K562 (cell line): Measurements from ENCODE around the gene PARD3B. TPM values are rescaled to one million over a fixed set of nuclear protein-coding genes. Genes with fewer than 3 reads are reported as not detected.

Experiments used
- ATAC-seq: fragments of 200-7000 bp; cut with Tn5 transposase; 3 replicates; pipeline ENCODE4 v1.9.1; 2020; ENCODE audit warnings: moderate library complexity
- BruUV-seq: library from RNA; stranded (reverse); fragments of 400-500 nt; replicated peaks from 2 replicates; lab custom pipeline; 2021; lab: Mats Ljungman, UMichigan
- CTCF ChIA-PET: fragments of 300-600 bp; formaldehyde crosslinking; extraction: SDS; loops from one replicate; lab custom pipeline; 2021; ENCODE audit warnings: low intra/inter-chr PET ratio; lab: Yijun Ruan, JAX
- POLR2A ChIA-PET: fragments of 300-600, 350-650 bp; sonication (Branson Sonifier 250); formaldehyde crosslinking; extraction: SDS; loops from one replicate; lab custom pipeline; 2021; ENCODE audit warnings: antibody characterized with exemption, inconsistent platforms; lab: Yijun Ruan, JAX
- DNase-seq, 4 experiments: peaks; one replicate each; pipeline versions ENCODE4 v3.0.0 to v3.0.0-alpha.2; 2011 to 2018; ENCODE audit warnings: low spot score in 3 of 4, mixed read lengths in 3 of 4; ENCODE audit errors: extremely low read depth in 1 of 4
- FAIRE-seq: peaks from 2 replicates; lab custom pipeline; 2011; peaks lifted over from hg19 to GRCh38; lab: Jason Lieb, UNC
- H2AFZ ChIP-seq: 2 replicates; pipeline ENCODE4 v1.6.0; 2011; ENCODE audit warnings: low read depth, low read length, control low read depth, inconsistent platforms
- H3K27ac ChIP-seq: fragments of 200-600 bp; 3 replicates; pipeline ENCODE4 v1.8.0; 2011; ENCODE audit warnings: low read depth, mild to moderate bottlenecking, control low read depth, inconsistent platforms, low read length, moderate library complexity, mixed read lengths; ENCODE audit errors: extremely low read depth
- H3K27me3 ChIP-seq, 2 experiments: fragments of 300-600 bp in 1 of 2; 2 replicates in 1 of 2; 3 replicates in 1 of 2; pipeline versions ENCODE4 v1.6.0 to v1.8.0; 2011; ENCODE audit warnings: inconsistent platforms in 2 of 2, low read length in 2 of 2, mild to moderate bottlenecking in 1 of 2, mixed read lengths in 1 of 2, moderate library complexity in 1 of 2; ENCODE audit not compliant: control insufficient read depth in 2 of 2, insufficient read depth in 2 of 2
- H3K36me3 ChIP-seq: fragments of 300-600 bp; 3 replicates; pipeline ENCODE4 v1.8.0; 2011; ENCODE audit warnings: mild to moderate bottlenecking, low read length, inconsistent platforms; ENCODE audit not compliant: control insufficient read depth, insufficient read depth
- H3K4me1 ChIP-seq, 2 experiments: fragments of 200-600 bp in 1 of 2; replicated peaks in 1 of 2; 2 replicates in 1 of 2; 3 replicates in 1 of 2; pipeline versions ENCODE4 v1.5.1 to v1.8.0; 2011; ENCODE audit warnings: inconsistent platforms in 2 of 2, low read length in 2 of 2, mild to moderate bottlenecking in 1 of 2, mixed read lengths in 1 of 2, moderate library complexity in 1 of 2; ENCODE audit not compliant: control insufficient read depth in 2 of 2, insufficient read depth in 2 of 2
- H3K4me2 ChIP-seq: 2 replicates; pipeline ENCODE4 v1.6.1; 2011; ENCODE audit warnings: low read length, control low read depth, inconsistent platforms, mixed read lengths; ENCODE audit not compliant: insufficient read depth
- H3K4me3 ChIP-seq: fragments of 200-600 bp; sonication (generic), shearing (Covaris generic); 2 replicates; pipeline ENCODE4 v1.5.1; 2016; ENCODE audit warnings: control low read depth, inconsistent platforms
- H3K79me2 ChIP-seq: fragments of 200-600 bp; 3 replicates; pipeline ENCODE4 v1.8.0; 2011; ENCODE audit warnings: low read length, inconsistent platforms; ENCODE audit not compliant: control insufficient read depth, insufficient read depth
- H3K9ac ChIP-seq, 2 experiments: 2 replicates each; pipeline versions ENCODE4 v1.6.0 to v1.6.1; 2011; ENCODE audit warnings: low read depth in 2 of 2, low read length in 2 of 2, control low read depth in 1 of 2, inconsistent platforms in 1 of 2, mild to moderate bottlenecking in 1 of 2, mixed read lengths in 1 of 2; ENCODE audit not compliant: insufficient read depth in 1 of 2
- H3K9me1 ChIP-seq: one replicate; pipeline ENCODE4 v1.6.0; 2011; ENCODE audit warnings: inconsistent platforms, mild to moderate bottlenecking, low read length, moderate library complexity; ENCODE audit not compliant: control insufficient read depth, insufficient read depth
- H3K9me3 ChIP-seq: replicated peaks from 2 replicates; pipeline ENCODE4 v1.5.1; 2011; ENCODE audit warnings: low read depth, low read length, inconsistent platforms; ENCODE audit not compliant: control insufficient read depth, insufficient read depth
- H4K20me1 ChIP-seq: replicated peaks from 2 replicates; pipeline ENCODE4 v1.6.1; 2011; ENCODE audit warnings: low read length, inconsistent platforms, mixed read lengths; ENCODE audit not compliant: control insufficient read depth, insufficient read depth
- KAT8 ChIP-seq: fragments of 450-650 bp; IDR thresholded peaks from 2 replicates; pipeline ENCODE4 v1.6.1; 2016; ENCODE audit warnings: low read depth, mild to moderate bottlenecking
- RFX7 ChIP-seq: fragments of 250-450 bp; sonication (Bioruptor Pico); IDR thresholded peaks from 2 replicates; pipeline ENCODE4 v1.5.1; 2021; ENCODE audit warnings: mild to moderate bottlenecking
- WGBS: fragments of 100-300 bp; shearing (Covaris generic); methylation state at CpG from one replicate; pipeline ENCODE4 v1.1.6; 2016; ENCODE audit warnings: low coverage, mixed read lengths; ENCODE audit not compliant: insufficient coverage; ENCODE audit errors: missing lambda C conversion rate; 5-methylcytosine and 5-hydroxymethylcytosine counted together
- in situ Hi-C: fragments of 300-500 bp; cut with MboI; formaldehyde crosslinking; loops from 4 replicates; pipeline ENCODE4 v1.15.0; 2018; ENCODE audit warnings: inconsistent platforms, mixed read lengths
- intact Hi-C: fragments of 100-400 bp; cut with micrococcal nuclease; formaldehyde crosslinking; loops from 2 replicates; pipeline ENCODE4 v1.14.2; 2022
- polyA plus RNA-seq, 8 experiments: library from polyadenylated mRNA; depleted of rRNA in 4 of 8; stranded (reverse) in 5 of 8; unstranded in 3 of 8; fragments of >200 nt; fragmentation: Nextera tagmentation in 2 of 8; fragmentation: Illumina TruSeq in 1 of 8; extraction: Ambion mirVana in 2 of 8; extraction: Trizol in 1 of 8; gene quantifications; 2 replicates each; pipeline versions ENCODE4 v1.2.1 to v1.2.3, GENCODE V29; 2011 to 2014; ENCODE audit warnings: inconsistent platforms in 1 of 8, missing spikeins in 1 of 8
- total RNA-seq, 7 experiments: library from RNA; depleted of rRNA in 6 of 7; stranded (reverse); fragments of >200 nt in 6 of 7; fragmentation: Illumina TruSeq in 2 of 7; extraction: Trizol in 2 of 7; gene quantifications; 2 replicates each; pipeline versions ENCODE4 v1.2.1 to v1.2.3, GENCODE V29; 2011 to 2021; ENCODE audit warnings: low replicate concordance in 1 of 7
- TF ChIP-seq, protein P1 (sequence below): fragments of 450-650 bp; IDR thresholded peaks from 2 replicates; pipeline ENCODE4 v1.7.1; 2018; ENCODE audit warnings: mild to moderate bottlenecking, low read depth; ENCODE audit not compliant: partially characterized antibody

The PARD3B gene
- total and polyA plus RNA-seq, 9 of the 15 experiments (the other 6 are each of a cell fraction or from before 2014, with no cell fraction given) = 0.15 to 3.0 (median 1.1) TPM

DNA sequence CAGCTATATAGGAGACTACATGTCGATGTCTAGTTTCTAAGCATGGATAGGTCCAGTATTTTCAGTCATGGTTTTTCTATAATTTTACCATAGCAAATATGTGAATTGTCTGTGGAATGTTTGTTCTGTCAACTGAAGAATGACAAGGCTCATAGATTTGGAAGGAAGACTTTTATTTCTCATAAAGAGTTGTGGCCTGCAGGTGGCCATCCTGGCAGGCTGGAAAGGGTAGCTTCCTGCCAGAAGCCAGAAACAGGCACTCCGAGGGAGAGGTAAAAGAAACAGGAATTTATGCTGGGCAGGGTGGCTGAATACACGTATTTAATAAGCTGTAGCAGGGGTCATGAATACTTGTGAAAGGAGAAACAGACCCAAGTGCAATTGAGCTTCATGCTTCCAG is 182.1 kb downstream of the PARD3B start (continued):
- TF ChIP-seq, protein P1, sequence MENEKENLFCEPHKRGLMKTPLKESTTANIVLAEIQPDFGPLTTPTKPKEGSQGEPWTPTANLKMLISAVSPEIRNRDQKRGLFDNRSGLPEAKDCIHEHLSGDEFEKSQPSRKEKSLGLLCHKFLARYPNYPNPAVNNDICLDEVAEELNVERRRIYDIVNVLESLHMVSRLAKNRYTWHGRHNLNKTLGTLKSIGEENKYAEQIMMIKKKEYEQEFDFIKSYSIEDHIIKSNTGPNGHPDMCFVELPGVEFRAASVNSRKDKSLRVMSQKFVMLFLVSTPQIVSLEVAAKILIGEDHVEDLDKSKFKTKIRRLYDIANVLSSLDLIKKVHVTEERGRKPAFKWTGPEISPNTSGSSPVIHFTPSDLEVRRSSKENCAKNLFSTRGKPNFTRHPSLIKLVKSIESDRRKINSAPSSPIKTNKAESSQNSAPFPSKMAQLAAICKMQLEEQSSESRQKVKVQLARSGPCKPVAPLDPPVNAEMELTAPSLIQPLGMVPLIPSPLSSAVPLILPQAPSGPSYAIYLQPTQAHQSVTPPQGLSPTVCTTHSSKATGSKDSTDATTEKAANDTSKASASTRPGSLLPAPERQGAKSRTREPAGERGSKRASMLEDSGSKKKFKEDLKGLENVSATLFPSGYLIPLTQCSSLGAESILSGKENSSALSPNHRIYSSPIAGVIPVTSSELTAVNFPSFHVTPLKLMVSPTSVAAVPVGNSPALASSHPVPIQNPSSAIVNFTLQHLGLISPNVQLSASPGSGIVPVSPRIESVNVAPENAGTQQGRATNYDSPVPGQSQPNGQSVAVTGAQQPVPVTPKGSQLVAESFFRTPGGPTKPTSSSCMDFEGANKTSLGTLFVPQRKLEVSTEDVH = no peak
- TF ChIP-seq RFX7 (CRISPR knock-in tag) = no peak

DNA sequence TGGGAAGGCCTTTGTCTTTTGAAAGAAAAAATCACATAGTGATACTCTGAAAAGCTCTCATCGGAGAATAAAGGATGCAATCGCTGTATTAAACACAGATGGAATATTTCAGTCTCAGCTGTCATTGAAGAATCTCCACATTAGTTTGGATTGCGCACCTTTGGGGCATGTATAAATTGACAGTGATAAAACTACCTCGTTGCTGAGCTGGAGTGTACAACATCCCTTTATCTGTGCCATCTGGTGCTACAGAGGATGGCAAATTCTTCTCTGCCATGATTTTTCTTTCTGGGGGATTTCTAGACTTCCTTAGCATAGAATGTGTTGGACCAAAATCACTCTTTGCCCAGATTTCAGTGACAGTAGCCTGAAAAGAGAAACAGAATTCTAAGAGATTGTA is 185.3 kb downstream of the PARD3B start:
- Histone ChIP-seq H4K20me1 (no peaks in the 10 kb centered on the region), H3K9me3 (no peaks in the 10 kb centered on the region), H3K4me1 (no peaks in the 10 kb centered on the region), H3K79me2 (no peaks in the 10 kb centered on the region), H3K4me3 (no peak overlapping the region), H3K9ac (no peak overlapping the region), H2AFZ (no peak overlapping the region), H3K27me3 (no peaks in the 10 kb centered on the region), H3K9me1 (no peaks in the 10 kb centered on the region), H3K36me3 (no peaks in the 10 kb centered on the region), H3K4me2 (no peak overlapping the region), H3K27ac (no peak overlapping the region)
- in situ Hi-C loops (no loop called here), intact Hi-C loops (no loop called here)
- ATAC-seq = no peak
- no peak for DNase-seq
- TF ChIP-seq KAT8 = no peak
- 16% methylated on average over 3 of the region's 4 CpGs for WGBS
- POLR2A ChIA-PET = no interaction called here
- no peak for FAIRE-seq
- CTCF ChIA-PET = no interaction called here
- no TSS peak for BruUV-seq
